Measurements from ENCODE around the gene SMIM12. TPM values are rescaled to one million over a fixed set of nuclear protein-coding genes. Genes with fewer than 3 reads are reported as not detected.

The SMIM12 gene
- total RNA-seq, 1 donor from 2014 or later: 24.6 TPM

DNA sequence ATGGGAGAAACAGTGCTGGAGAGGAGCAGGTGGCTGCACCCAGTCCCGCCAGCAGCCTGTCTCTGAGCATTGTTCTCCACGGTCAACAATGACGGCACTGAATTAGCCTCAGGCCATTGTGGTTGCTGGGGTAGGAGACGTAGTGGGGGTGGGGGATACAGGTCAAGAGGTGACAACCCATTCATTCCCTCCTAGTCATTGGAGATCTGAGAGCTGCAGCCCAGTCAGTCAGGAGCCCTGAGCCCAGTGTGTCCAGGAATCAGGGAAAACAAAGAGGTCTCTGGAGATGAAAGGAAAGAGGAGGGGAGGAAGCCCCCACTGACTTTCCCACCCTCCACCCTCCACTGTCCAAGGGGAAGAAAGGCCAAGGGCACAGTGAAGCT, 15.3 kb downstream of the SMIM12 start:
- Mint-ChIP-seq H3K27me3 (ENCODE audit: low read depth) (no peaks in the 10 kb centered on the region), H3K9me3 (no peaks in the 10 kb centered on the region), H3K27ac (no peak overlapping the region), H3K4me1 (peaks cover 15% of the 10 kb centered on the region), H3K4me3 (no peak overlapping the region), H3K36me3 (peaks cover 5% of the 10 kb centered on the region)
- no peak for DNase-seq (ENCODE audit: low spot score in 2 of 2, unreplicated experiment in 2 of 2)
- TF ChIP-seq, protein P1, sequence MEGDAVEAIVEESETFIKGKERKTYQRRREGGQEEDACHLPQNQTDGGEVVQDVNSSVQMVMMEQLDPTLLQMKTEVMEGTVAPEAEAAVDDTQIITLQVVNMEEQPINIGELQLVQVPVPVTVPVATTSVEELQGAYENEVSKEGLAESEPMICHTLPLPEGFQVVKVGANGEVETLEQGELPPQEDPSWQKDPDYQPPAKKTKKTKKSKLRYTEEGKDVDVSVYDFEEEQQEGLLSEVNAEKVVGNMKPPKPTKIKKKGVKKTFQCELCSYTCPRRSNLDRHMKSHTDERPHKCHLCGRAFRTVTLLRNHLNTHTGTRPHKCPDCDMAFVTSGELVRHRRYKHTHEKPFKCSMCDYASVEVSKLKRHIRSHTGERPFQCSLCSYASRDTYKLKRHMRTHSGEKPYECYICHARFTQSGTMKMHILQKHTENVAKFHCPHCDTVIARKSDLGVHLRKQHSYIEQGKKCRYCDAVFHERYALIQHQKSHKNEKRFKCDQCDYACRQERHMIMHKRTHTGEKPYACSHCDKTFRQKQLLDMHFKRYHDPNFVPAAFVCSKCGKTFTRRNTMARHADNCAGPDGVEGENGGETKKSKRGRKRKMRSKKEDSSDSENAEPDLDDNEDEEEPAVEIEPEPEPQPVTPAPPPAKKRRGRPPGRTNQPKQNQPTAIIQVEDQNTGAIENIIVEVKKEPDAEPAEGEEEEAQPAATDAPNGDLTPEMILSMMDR (IDR thresholded peaks at IDR 0.05; ENCODE audit: unreplicated experiment): no peak

DNA sequence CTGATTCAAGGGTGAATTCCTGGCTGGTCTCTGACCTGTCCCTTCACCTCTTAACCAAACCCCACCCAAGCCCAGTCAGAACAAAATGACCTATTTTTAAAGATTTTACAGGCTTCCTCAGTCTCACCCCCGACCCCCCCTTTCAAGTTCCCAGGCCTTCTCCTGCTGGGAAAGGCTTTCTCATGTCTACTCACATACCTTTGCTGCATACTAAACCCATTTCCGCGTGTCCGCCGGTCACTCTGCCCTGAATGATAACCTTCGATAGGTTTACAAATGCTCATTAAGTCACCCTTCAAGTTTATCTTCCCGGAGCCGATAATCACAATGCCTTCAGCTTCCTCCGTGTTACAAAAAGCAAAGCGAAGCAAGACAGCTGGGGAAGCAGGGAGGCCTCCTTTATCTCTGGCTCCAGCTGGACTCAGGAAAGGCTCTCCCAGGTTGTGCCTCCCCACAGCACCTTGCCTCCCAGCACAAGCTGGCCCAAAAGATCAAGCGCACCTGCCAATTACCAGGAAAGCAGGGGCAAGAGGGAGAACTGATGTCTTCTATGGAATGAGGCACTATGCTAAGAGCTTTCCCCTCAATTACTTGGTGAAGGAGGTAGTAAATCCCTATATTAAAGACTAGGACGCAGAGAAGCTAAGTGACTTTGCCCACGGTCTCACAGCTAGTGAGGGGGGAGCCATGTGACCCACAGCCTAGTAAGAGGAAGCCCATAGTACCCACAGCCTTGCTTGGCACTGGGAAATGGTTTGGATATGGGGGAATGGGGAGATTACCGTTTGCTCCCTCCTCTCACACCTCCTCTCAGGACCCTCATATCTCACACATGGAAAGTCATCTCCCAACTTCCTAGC, 15.9 kb downstream of the SMIM12 start:
- no peak for DNase-seq (ENCODE audit: low spot score in 2 of 2, unreplicated experiment in 2 of 2)
- Mint-ChIP-seq H3K4me3 (no peak overlapping the region), H3K4me1 (peaks cover 15% of the 10 kb centered on the region), H3K36me3 (peaks cover 2% of the 10 kb centered on the region), H3K9me3 (no peaks in the 10 kb centered on the region), H3K27me3 (ENCODE audit: low read depth) (no peaks in the 10 kb centered on the region), H3K27ac (no peak overlapping the region)
- TF ChIP-seq, protein P1 (IDR thresholded peaks at IDR 0.05; ENCODE audit: unreplicated experiment): no peak

DNA sequence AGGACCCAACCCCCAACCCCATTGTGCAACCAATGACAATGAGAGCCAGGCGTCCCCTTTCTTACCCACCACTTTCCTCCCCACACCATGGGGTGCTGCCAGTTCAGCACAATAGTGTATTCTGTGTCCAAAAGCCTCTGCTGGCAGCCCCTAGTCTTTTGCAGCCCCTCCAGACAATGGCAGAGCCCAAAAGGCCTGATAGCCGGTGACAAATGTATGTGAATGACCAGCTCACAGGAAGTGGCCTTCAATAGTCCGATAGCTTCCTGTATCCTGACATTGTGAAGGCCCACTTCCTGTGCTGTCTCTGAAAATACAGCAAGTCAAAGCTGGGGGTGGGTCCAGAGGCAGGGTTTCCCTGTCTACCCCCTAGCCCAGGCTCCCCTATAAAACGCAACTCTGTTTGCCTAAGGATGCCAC, 16.6 kb downstream of the SMIM12 start:
- H3K4me3 Mint-ChIP-seq: no peak overlapping the region
- no peak for DNase-seq (ENCODE audit: low spot score in 2 of 2, unreplicated experiment in 2 of 2)
- TF ChIP-seq, protein P1 (IDR thresholded peaks at IDR 0.05; ENCODE audit: unreplicated experiment): no peak
- H3K4me1 Mint-ChIP-seq: peaks cover 15% of the 10 kb centered on the region
- no peaks in the 10 kb centered on the region for H3K9me3 Mint-ChIP-seq
- H3K36me3 Mint-ChIP-seq: no peaks in the 10 kb centered on the region
- no peaks in the 10 kb centered on the region for H3K27me3 Mint-ChIP-seq (ENCODE audit: low read depth)
- H3K27ac Mint-ChIP-seq: no peak overlapping the region

DNA sequence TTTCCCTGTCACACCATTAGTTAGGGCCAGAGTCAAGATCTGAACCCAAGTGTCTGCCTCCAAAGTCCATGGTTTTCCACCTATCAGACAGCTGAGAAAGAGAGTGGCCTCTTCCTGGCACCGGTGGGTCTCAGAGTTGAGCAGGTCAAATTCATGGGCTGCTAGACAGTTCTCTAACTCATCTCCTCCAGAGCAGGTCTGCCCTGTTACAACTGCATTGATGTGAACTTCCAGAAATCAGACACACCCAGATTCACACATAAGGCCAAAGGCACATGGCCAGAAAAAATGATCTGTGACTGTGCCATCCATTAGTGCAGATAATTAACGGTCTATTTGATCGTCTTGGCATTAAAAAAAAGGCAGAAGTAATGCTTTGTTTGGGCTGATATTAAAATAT, 17.5 kb downstream of the SMIM12 start:
- H3K36me3 Mint-ChIP-seq: no peaks in the 10 kb centered on the region
- peaks cover 15% of the 10 kb centered on the region for H3K4me1 Mint-ChIP-seq
- no peak overlapping the region for H3K4me3 Mint-ChIP-seq
- H3K9me3 Mint-ChIP-seq: no peaks in the 10 kb centered on the region
- TF ChIP-seq, protein P1 (IDR thresholded peaks at IDR 0.05; ENCODE audit: unreplicated experiment): no peak
- no peaks in the 10 kb centered on the region for H3K27me3 Mint-ChIP-seq (ENCODE audit: low read depth)
- no peak for DNase-seq (ENCODE audit: low spot score in 2 of 2, unreplicated experiment in 2 of 2)
- H3K27ac Mint-ChIP-seq: no peak overlapping the region

DNA sequence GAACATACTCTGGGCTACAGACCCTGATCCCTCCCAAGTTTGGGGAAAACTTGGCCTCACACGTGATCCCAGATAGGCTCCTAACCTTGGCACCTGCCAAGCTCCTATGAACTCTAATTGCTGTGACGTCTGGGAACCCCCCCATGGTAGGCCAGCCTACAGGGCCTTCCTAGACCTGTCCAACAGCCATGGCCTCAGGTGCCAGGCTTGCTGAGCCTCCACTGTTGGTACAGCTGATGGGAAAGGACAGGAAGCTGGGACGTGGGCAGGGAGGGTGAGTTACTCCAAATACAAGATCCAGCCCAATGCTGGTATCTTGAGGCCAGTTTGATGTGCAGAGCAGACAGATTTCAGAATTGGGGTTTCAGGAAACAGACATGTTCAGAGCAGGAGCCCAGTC, 19.1 kb downstream of the SMIM12 start:
- DNase-seq (ENCODE audit: low spot score in 2 of 2, unreplicated experiment in 2 of 2): no peak
- no peak overlapping the region for H3K4me3 Mint-ChIP-seq
- H3K36me3 Mint-ChIP-seq: no peaks in the 10 kb centered on the region
- TF ChIP-seq, protein P1 (IDR thresholded peaks at IDR 0.05; ENCODE audit: unreplicated experiment): no peak
- no peak overlapping the region for H3K27ac Mint-ChIP-seq
- H3K9me3 Mint-ChIP-seq: no peaks in the 10 kb centered on the region
- peaks cover 9% of the 10 kb centered on the region for H3K4me1 Mint-ChIP-seq
- H3K27me3 Mint-ChIP-seq (ENCODE audit: low read depth): no peaks in the 10 kb centered on the region
